ENCODE measurements around the gene IARS1.

The IARS1 gene

GRCh38 chr9:92295240-92295790 is 1.8 kb upstream of the IARS1 start:
- H3K4me3 ChIP-seq (ENCODE audit: low read length, poor library complexity, severe bottlenecking), result peak overlapping the region; percentile 94
- H3K9me2 ChIP-seq (replicated peaks; ENCODE audit: low read depth, low read length), result no peaks in the 10 kb centered on the region
- TF ChIP-seq EZH2phosphoT487 (IDR thresholded peaks at IDR 0.05; ENCODE audit: borderline replicate concordance) (no peak), CTCF (conservative IDR thresholded peaks at IDR 0.05; ENCODE audit: low read length) (no peak)
- H3K4me2 ChIP-seq (ENCODE audit: low read depth, low read length, poor library complexity, severe bottlenecking), result peak overlapping the region; percentile 86
- no peak overlapping the region for H2AFZ ChIP-seq (ENCODE audit: low read length)
- H3F3A ChIP-seq (ENCODE audit: low read depth), result peaks cover 7% of the 10 kb centered on the region; the same call in 1 of the 2 replicates
- peak overlapping the region; percentile 95 for H3K9ac ChIP-seq (ENCODE audit: low read depth, low read length, poor library complexity, severe bottlenecking)
- H3K4me1 ChIP-seq (ENCODE audit: insufficient read depth, low read length, poor library complexity, severe bottlenecking), result peaks cover 41% of the 10 kb centered on the region
- H3K9me3 ChIP-seq (ENCODE audit: insufficient read depth, low read depth, low read length), result no peaks in the 10 kb centered on the region
- peaks cover 45% of the 10 kb centered on the region for H3K79me2 ChIP-seq (ENCODE audit: insufficient read depth, low read length)
- H4K20me1 ChIP-seq (ENCODE audit: insufficient read depth, low read length, poor library complexity, severe bottlenecking), result peaks cover 23% of the 10 kb centered on the region
- H3K36me3 ChIP-seq (ENCODE audit: insufficient read depth, low read length), result peaks cover 33% of the 10 kb centered on the region
- no peaks in the 10 kb centered on the region for H3K27me3 ChIP-seq (ENCODE audit: insufficient read depth, low read length, poor library complexity, severe bottlenecking)

DNA sequence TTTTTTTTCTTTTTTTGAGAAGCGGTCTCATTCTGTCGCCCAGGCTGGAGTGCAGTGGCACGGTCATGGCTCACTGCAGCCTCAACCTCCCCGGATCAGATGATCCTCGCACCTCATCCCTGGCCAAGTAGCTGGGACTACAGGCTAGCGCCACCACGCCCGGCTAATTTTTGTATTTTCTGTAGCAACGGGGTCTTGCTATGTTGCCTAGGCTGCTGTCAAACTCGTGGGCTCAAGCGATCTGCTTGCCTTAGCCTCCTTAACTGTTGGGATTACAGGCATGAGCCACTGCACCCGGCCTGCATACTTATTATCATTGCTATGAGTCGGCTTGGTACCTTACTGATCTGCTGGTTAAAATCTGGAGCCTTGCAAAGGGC is 790 bp upstream of the IARS1 start:
- peak overlapping the region; percentile 91 for H2AFZ ChIP-seq (ENCODE audit: low read length)
- TF ChIP-seq CTCF (conservative IDR thresholded peaks at IDR 0.05; ENCODE audit: low read length) (no peak), EZH2phosphoT487 (IDR thresholded peaks at IDR 0.05; ENCODE audit: borderline replicate concordance) (no peak)
- H3K79me2 ChIP-seq (ENCODE audit: insufficient read depth, low read length), result peaks cover 55% of the 10 kb centered on the region
- H3K4me3 ChIP-seq (ENCODE audit: low read length, poor library complexity, severe bottlenecking), result peak overlapping the region; percentile 94
- H3K4me1 ChIP-seq (ENCODE audit: insufficient read depth, low read length, poor library complexity, severe bottlenecking), result peaks cover 45% of the 10 kb centered on the region
- H3F3A ChIP-seq (ENCODE audit: low read depth), result peaks cover 7% of the 10 kb centered on the region; the same call in 1 of the 2 replicates
- H3K9me3 ChIP-seq (ENCODE audit: insufficient read depth, low read depth, low read length), result no peaks in the 10 kb centered on the region
- H3K36me3 ChIP-seq (ENCODE audit: insufficient read depth, low read length), result peaks cover 28% of the 10 kb centered on the region
- peak overlapping the region; percentile 95 for H3K9ac ChIP-seq (ENCODE audit: low read depth, low read length, poor library complexity, severe bottlenecking)
- peaks cover 32% of the 10 kb centered on the region for H4K20me1 ChIP-seq (ENCODE audit: insufficient read depth, low read length, poor library complexity, severe bottlenecking)
- no peaks in the 10 kb centered on the region for H3K27me3 ChIP-seq (ENCODE audit: insufficient read depth, low read length, poor library complexity, severe bottlenecking)
- no peaks in the 10 kb centered on the region for H3K9me2 ChIP-seq (replicated peaks; ENCODE audit: low read depth, low read length)
- peak overlapping the region; percentile 86 for H3K4me2 ChIP-seq (ENCODE audit: low read depth, low read length, poor library complexity, severe bottlenecking)

DNA sequence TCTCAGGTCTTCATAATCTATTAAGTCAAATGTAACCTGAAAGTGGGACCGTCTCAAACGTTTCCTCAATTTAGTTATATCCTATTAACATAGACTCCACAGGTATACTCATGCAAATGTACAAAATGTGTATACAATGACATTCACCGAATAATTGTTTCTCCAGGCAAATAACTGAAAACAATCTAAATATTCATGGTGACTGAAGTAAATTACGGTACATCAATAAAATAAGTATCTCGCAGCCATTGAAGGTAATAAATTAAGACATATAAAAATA is 482 bp downstream of the IARS1 start:
- peak overlapping the region; percentile 87 for H3K4me2 ChIP-seq (ENCODE audit: low read depth, low read length, poor library complexity, severe bottlenecking)
- peak overlapping the region; percentile 94 for H3K4me3 ChIP-seq (ENCODE audit: low read length, poor library complexity, severe bottlenecking)
- TF ChIP-seq EZH2phosphoT487 (IDR thresholded peaks at IDR 0.05; ENCODE audit: borderline replicate concordance), result no peak
- TF ChIP-seq CTCF (conservative IDR thresholded peaks at IDR 0.05; ENCODE audit: low read length), result no peak
- H3K79me2 ChIP-seq (ENCODE audit: insufficient read depth, low read length), result peaks cover 68% of the 10 kb centered on the region
- H3K9ac ChIP-seq (ENCODE audit: low read depth, low read length, poor library complexity, severe bottlenecking), result peak overlapping the region; percentile 95
- H3K9me3 ChIP-seq (ENCODE audit: insufficient read depth, low read depth, low read length), result no peaks in the 10 kb centered on the region
- peaks cover 38% of the 10 kb centered on the region for H4K20me1 ChIP-seq (ENCODE audit: insufficient read depth, low read length, poor library complexity, severe bottlenecking)
- H3K9me2 ChIP-seq (replicated peaks; ENCODE audit: low read depth, low read length), result no peaks in the 10 kb centered on the region
- H3F3A ChIP-seq (ENCODE audit: low read depth), result peaks cover 7% of the 10 kb centered on the region; the same call in 1 of the 2 replicates
- no peaks in the 10 kb centered on the region for H3K27me3 ChIP-seq (ENCODE audit: insufficient read depth, low read length, poor library complexity, severe bottlenecking)
- peaks cover 47% of the 10 kb centered on the region for H3K4me1 ChIP-seq (ENCODE audit: insufficient read depth, low read length, poor library complexity, severe bottlenecking)
- peak overlapping the region; percentile 92 for H2AFZ ChIP-seq (ENCODE audit: low read length)
- peaks cover 23% of the 10 kb centered on the region for H3K36me3 ChIP-seq (ENCODE audit: insufficient read depth, low read length)
